Glutamatergic neuron (in vitro differentiated cells): Measurements from ENCODE around the gene NARS2. TPM values are rescaled to one million over a fixed set of nuclear protein-coding genes. Genes with fewer than 3 reads are reported as not detected.

Experiments used
- DNase-seq: peaks from one replicate; pipeline ENCODE4 v3.0.0; 2022
- H3K27ac Mint-ChIP-seq: one replicate; pipeline ENCODE4 v1.8.0; 2020; ENCODE audit warnings: mild to moderate bottlenecking, mixed read lengths, inconsistent platforms; ENCODE audit not compliant: unreplicated experiment
- H3K27me3 Mint-ChIP-seq: one replicate; pipeline ENCODE4 v1.8.0; 2020; ENCODE audit warnings: mild to moderate bottlenecking, moderate library complexity, mixed read lengths, inconsistent platforms; ENCODE audit not compliant: unreplicated experiment
- H3K36me3 Mint-ChIP-seq: one replicate; pipeline ENCODE4 v1.8.0; 2020; ENCODE audit warnings: mild to moderate bottlenecking, mixed read lengths, inconsistent platforms; ENCODE audit not compliant: unreplicated experiment
- H3K4me1 Mint-ChIP-seq: one replicate; pipeline ENCODE4 v1.8.0; 2020; ENCODE audit warnings: mild to moderate bottlenecking, low read depth, mixed read lengths, inconsistent platforms; ENCODE audit not compliant: unreplicated experiment
- H3K4me3 Mint-ChIP-seq: one replicate; pipeline ENCODE4 v1.8.0; 2020; ENCODE audit warnings: mild to moderate bottlenecking, mixed read lengths, inconsistent platforms; ENCODE audit not compliant: unreplicated experiment
- H3K9me3 Mint-ChIP-seq: one replicate; pipeline ENCODE4 v1.8.0; 2020; ENCODE audit warnings: mild to moderate bottlenecking, moderate library complexity, mixed read lengths, inconsistent platforms; ENCODE audit not compliant: unreplicated experiment
- total RNA-seq: library from RNA; stranded (reverse); fragmentation: NEBNext Ultra II Directional; extraction: Animal tissue kit (Norgen Biotek cat#: 25700); gene quantifications from one replicate; pipeline ENCODE4 v1.2.1, GENCODE V29; 2021; ENCODE audit not compliant: unreplicated experiment
- TF ChIP-seq, protein P1 (sequence below): fragments of 200-600 bp; sonication (generic); IDR thresholded peaks from one replicate; pipeline ENCODE4 v1.5.0; 2021; ENCODE audit not compliant: partially characterized antibody, unreplicated experiment

The NARS2 gene
- total RNA-seq, 1 donor from 2014 or later, result 21.1 TPM

DNA sequence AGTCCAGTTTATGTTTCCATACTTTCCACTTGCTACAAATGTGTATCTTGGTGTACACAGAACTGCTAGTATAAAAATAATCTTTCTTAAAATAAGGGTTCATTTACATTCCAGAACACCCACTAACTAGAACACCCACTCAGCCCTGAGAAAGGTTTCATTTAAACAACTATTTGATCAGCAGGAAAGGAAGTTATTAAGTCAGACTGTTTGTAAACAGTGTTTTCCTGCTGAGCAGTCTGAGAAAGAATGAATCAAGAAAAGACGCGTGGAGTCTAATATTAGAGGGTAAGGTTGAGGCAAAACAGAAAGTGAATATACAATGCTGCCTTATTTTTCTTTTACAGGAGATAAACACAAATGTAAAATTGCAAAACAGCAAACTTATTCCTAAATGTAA is 32.7 kb downstream of the NARS2 start:
- H3K27me3 Mint-ChIP-seq, result no peaks in the 10 kb centered on the region
- no peaks in the 10 kb centered on the region for H3K36me3 Mint-ChIP-seq
- peaks cover 1% of the 10 kb centered on the region for H3K9me3 Mint-ChIP-seq
- no peaks in the 10 kb centered on the region for H3K4me1 Mint-ChIP-seq
- H3K4me3 Mint-ChIP-seq, result no peak overlapping the region
- TF ChIP-seq, protein P1, sequence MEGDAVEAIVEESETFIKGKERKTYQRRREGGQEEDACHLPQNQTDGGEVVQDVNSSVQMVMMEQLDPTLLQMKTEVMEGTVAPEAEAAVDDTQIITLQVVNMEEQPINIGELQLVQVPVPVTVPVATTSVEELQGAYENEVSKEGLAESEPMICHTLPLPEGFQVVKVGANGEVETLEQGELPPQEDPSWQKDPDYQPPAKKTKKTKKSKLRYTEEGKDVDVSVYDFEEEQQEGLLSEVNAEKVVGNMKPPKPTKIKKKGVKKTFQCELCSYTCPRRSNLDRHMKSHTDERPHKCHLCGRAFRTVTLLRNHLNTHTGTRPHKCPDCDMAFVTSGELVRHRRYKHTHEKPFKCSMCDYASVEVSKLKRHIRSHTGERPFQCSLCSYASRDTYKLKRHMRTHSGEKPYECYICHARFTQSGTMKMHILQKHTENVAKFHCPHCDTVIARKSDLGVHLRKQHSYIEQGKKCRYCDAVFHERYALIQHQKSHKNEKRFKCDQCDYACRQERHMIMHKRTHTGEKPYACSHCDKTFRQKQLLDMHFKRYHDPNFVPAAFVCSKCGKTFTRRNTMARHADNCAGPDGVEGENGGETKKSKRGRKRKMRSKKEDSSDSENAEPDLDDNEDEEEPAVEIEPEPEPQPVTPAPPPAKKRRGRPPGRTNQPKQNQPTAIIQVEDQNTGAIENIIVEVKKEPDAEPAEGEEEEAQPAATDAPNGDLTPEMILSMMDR, result no peak
- no peak for DNase-seq
- H3K27ac Mint-ChIP-seq, result no peak overlapping the region

DNA sequence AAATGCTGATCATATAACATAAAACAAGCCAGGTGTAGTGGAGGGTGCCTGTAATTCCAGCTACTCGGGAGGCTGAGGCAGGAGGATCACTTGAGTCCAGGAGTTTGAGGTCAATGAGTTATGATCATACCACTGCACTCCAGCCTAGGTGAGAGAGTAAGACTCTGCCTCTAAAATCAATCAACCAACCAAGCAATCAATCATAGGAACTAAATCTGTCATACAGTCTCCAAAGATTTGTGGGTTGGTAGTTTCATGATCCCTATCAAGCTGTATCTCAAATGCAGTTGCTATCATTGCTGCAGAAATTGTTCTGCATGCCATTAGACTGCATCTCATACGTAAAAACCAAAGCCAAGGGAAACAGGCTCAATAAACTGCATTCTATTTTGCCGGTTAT is 33.1 kb downstream of the NARS2 start:
- DNase-seq, result no peak
- Mint-ChIP-seq H3K4me1 (no peaks in the 10 kb centered on the region), H3K27me3 (no peaks in the 10 kb centered on the region), H3K36me3 (no peaks in the 10 kb centered on the region), H3K9me3 (peaks cover under 1% of the 10 kb centered on the region), H3K4me3 (no peak overlapping the region), H3K27ac (no peak overlapping the region)
- TF ChIP-seq, protein P1, result no peak

DNA sequence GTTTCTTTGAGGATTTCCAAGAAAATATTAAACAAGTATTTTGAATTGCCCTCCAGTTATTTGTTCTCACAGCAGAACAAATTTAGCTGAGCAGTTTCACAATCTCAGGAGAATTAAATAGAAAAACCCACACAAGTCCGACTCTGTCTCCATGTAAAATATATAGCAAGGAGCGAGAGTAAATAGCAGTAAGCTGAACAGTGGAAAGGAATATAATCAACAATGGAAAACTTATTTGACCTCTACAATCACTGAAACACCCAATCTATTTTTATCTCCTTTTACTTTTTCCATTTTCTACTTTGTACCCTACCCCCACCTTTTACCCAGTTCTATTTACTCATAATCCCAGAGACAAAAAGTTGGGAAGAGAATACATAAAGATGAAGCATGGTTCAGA is 34.4 kb downstream of the NARS2 start:
- H3K9me3 Mint-ChIP-seq, result no peaks in the 10 kb centered on the region
- H3K27me3 Mint-ChIP-seq, result no peaks in the 10 kb centered on the region
- DNase-seq, result no peak
- H3K36me3 Mint-ChIP-seq, result no peaks in the 10 kb centered on the region
- TF ChIP-seq, protein P1, result no peak
- H3K27ac Mint-ChIP-seq, result no peak overlapping the region
- no peak overlapping the region for H3K4me3 Mint-ChIP-seq
- H3K4me1 Mint-ChIP-seq, result no peaks in the 10 kb centered on the region

DNA sequence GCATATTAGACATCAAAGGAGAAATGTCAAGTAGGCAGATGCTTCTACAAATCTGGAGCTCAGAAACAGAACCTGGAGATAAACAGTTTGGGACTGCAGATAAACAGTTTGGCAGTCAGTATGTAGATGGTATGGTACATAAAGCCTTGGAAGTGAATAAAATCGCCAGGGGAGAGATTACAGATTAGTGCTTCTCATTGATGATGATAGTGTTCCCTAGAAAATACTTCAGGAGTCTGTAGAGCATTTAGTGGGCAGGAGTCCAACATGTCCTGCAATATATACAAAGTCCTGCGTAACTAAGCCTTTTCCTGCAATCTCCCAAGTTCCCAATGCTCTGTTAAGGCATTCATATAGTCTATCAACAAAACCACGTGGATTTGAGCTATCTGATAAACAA is 35.2 kb downstream of the NARS2 start:
- TF ChIP-seq, protein P1, result no peak
- Mint-ChIP-seq H3K36me3 (no peaks in the 10 kb centered on the region), H3K27ac (no peak overlapping the region), H3K9me3 (no peaks in the 10 kb centered on the region), H3K4me3 (no peak overlapping the region), H3K4me1 (no peaks in the 10 kb centered on the region), H3K27me3 (no peaks in the 10 kb centered on the region)
- no peak for DNase-seq

DNA sequence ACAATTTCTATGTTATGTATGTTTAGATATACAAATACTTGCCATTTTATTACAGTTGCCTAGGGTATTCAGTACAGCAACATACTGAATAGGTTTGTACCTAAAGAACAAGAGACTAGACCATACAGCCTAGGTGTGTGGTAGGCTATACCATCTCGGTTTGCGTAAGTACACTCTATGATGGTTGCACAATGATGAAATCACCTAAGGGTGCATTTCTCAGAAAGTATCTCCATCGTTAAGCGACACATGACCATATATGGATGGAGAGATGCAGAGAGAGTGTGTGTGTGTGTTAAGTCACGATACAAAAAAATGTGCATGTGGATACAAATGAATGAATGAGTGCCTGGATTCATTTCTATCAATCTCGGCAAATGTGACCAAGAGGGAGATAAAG is 37.7 kb downstream of the NARS2 start:
- Mint-ChIP-seq H3K36me3 (no peaks in the 10 kb centered on the region), H3K4me3 (no peak overlapping the region), H3K9me3 (no peaks in the 10 kb centered on the region), H3K4me1 (no peaks in the 10 kb centered on the region), H3K27me3 (no peaks in the 10 kb centered on the region), H3K27ac (no peak overlapping the region)
- DNase-seq, result no peak
- TF ChIP-seq, protein P1, result no peak
